ENCODE measurements around the gene SCN3A. TPM values are rescaled to one million over a fixed set of nuclear protein-coding genes. Genes with fewer than 3 reads are reported as not detected.

Gene SCN3A
- total RNA-seq = not detected in 2 replicates

DNA sequence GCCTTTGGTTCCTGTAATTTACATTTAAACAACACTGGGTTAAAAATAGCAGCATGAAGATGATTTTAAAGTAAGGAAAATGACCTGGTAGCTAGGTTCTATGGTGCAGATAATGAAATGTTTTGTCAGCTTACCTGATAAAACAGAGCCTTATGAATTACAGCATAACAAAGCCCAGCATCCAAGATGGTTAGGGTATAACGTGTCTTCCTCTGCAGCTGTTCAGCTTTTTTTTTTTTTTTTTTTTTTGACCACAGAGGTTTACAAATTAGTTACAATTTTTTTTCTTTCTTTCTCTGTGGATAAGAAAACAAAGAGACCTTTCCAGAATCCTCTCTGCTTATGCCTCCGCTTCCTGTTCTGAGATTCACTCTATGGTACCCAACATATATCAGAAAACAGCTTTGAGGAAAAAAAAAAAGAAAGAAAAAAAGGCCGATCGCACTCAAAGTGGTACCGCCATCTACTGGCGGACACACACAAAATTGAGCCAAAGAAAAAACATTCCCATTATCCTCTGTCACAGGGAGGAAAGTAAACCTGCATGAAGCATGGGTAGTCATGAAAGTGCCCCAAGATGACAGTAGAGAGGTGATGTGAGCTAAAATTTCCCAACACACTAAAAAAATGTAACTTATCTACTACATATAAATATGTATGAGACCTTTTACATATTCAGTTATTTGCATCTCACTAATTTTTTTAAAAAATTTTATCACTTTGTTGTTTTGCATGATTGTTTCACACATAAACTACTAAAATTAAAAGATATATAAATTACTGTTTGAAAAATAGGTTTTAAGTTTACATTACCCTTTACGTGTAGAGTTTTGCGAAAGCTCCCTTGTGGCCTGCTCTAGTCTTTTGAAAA lies at the start of gene SCN3A:
Gene SCN3A, minus strand, starts transcription at position 362 of the 871 bp plus-strand sequence. CDS start 27,656 bp downstream, outside the sequence.

DNA sequence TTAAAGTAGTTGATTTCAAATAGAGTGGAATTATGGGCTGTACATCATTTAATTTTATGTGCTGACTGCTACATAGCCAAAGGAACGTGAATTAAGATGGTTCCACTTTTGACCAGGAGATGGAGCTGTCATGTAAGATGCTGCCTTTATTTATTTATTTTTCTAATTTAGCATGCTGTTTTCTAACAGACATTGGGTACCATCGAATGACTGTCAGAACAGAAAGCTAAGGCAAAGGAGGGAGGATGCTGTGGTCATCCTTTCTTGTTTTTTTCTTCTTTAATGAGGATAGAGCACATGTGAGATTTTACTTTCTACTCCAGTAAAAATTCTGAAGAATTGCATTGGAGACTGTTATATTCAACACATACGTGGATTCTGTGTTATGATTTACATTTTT lies 35.4 kb upstream of the SCN3A start, which contains the start of gene SCN2A:
Gene SCN2A, plus strand, starts transcription at position 185 of the 400 bp plus-strand sequence. CDS start 56,410 bp downstream, outside the sequence.

Other genes starting within 250 kb of the SCN3A start
- gene SLC38A11, start 248.5 kb downstream of the SCN3A start, total RNA-seq = not detected in 2 replicates
- gene SCN2A, start 35.4 kb upstream of the SCN3A start, total RNA-seq = 2.0 and 9.0 TPM in 2 replicates